NCI-H1092 (cell line): ENCODE measurements around the gene BCAS1.
"Not testable (repeated sequence)": the region's sequence is repeated elsewhere in the genome, so short reads cannot be mapped to it uniquely, and the experiment has no call there.

Experiments used
- DNase-seq: peaks from one replicate; lab custom pipeline; 2025; lab: John Stamatoyannopoulos, UW

The BCAS1 gene

GRCh38 chr20:53941680-53942471 lies 128.5 kb downstream of the BCAS1 start:
- DNase-seq, result no peak

- no peak for DNase-seq
These were observed 129.4 kb downstream of the BCAS1 start for GRCh38 chr20:53940907-53941545.

- no peak for DNase-seq
These were observed 130.1 kb downstream of the BCAS1 start for GRCh38 chr20:53940360-53940702.

- DNase-seq, result no peak
These were observed 130.6 kb downstream of the BCAS1 start for GRCh38 chr20:53939572-53940359.

- DNase-seq, result no peak
These were observed 131.2 kb downstream of the BCAS1 start for GRCh38 chr20:53939190-53939571.

GRCh38 chr20:53938739-53939138 lies 131.7 kb downstream of the BCAS1 start:
- no peak for DNase-seq

- no peak for DNase-seq
These were observed 132.4 kb downstream of the BCAS1 start for GRCh38 chr20:53937929-53938367.

- no peak for DNase-seq
These were observed 133.1 kb downstream of the BCAS1 start for GRCh38 chr20:53937339-53937741.

- no peak for DNase-seq
These were observed 134.9 kb downstream of the BCAS1 start for GRCh38 chr20:53935344-53936084.

- DNase-seq, result no peak
These were observed 135.7 kb downstream of the BCAS1 start for GRCh38 chr20:53934421-53935343.

GRCh38 chr20:53933232-53933846 lies 137.1 kb downstream of the BCAS1 start:
- no peak for DNase-seq

GRCh38 chr20:53932655-53933192 lies 137.7 kb downstream of the BCAS1 start:
- DNase-seq, result not testable (repeated sequence)

GRCh38 chr20:53931597-53931996 lies 138.8 kb downstream of the BCAS1 start:
- DNase-seq, result no peak

- no peak for DNase-seq
These were observed 139.5 kb downstream of the BCAS1 start for GRCh38 chr20:53930651-53931504.

GRCh38 chr20:53929974-53930650 lies 140.3 kb downstream of the BCAS1 start:
- DNase-seq, result no peak

- DNase-seq, result no peak
These were observed 141.0 kb downstream of the BCAS1 start for GRCh38 chr20:53929399-53929798.

GRCh38 chr20:53927990-53928389 lies 142.4 kb downstream of the BCAS1 start:
- no peak for DNase-seq

GRCh38 chr20:53926428-53927028 lies 143.9 kb downstream of the BCAS1 start:
- no peak for DNase-seq
